ENCODE data around the gene IL17RE. TPM values are rescaled to one million over a fixed set of nuclear protein-coding genes. Genes with fewer than 3 reads are reported as not detected.

Gene IL17RE
- total and polyA plus RNA-seq, 2 of the 13 experiments (the other 11 are each of a cell fraction or from before 2014, with no cell fraction given), result 14.5 to 24.1 TPM

- TF ChIP-seq ZNF577 (CRISPR knock-in tag; IDR thresholded peaks at IDR 0.05; ENCODE audit: borderline replicate concordance, low read depth) (no peak), ZNF20 (CRISPR knock-in tag; IDR thresholded peaks at IDR 0.05) (no peak), SIX4 (CRISPR knock-in tag; IDR thresholded peaks at IDR 0.05) (no peak), ATF7-NPFF (CRISPR knock-in tag; IDR thresholded peaks at IDR 0.05; ENCODE audit: low read depth) (0 out of 2 replicates have a peak, but pooled peaks have one; percentile 18), NFKBIZ (CRISPR knock-in tag; IDR thresholded peaks at IDR 0.05) (no peak), ZNF407 (CRISPR knock-in tag; IDR thresholded peaks at IDR 0.05; ENCODE audit: not compliant biosample characterization) (no peak), ZNF687 (CRISPR knock-in tag; IDR thresholded peaks at IDR 0.05) (peak; percentile 73), ATAD3A (CRISPR knock-in tag; IDR thresholded peaks at IDR 0.05) (no peak), BORCS8-MEF2B (CRISPR knock-in tag; IDR thresholded peaks at IDR 0.05) (peak; percentile 20; the same call in 1 of the 2 replicates), FOSL2 (CRISPR knock-in tag; IDR thresholded peaks at IDR 0.05) (peak; percentile 46; the same call in 1 of the 2 replicates), MAFF (IDR thresholded peaks at IDR 0.05; ENCODE audit: low read depth, low read length) (no peak), MTF2 (CRISPR knock-in tag; IDR thresholded peaks at IDR 0.05; ENCODE audit: borderline replicate concordance) (0 out of 2 replicates have a peak, but pooled peaks have one; percentile 30), ZNF33B (CRISPR knock-in tag; IDR thresholded peaks at IDR 0.05) (no peak)
- TF ChIP-seq, protein P1, sequence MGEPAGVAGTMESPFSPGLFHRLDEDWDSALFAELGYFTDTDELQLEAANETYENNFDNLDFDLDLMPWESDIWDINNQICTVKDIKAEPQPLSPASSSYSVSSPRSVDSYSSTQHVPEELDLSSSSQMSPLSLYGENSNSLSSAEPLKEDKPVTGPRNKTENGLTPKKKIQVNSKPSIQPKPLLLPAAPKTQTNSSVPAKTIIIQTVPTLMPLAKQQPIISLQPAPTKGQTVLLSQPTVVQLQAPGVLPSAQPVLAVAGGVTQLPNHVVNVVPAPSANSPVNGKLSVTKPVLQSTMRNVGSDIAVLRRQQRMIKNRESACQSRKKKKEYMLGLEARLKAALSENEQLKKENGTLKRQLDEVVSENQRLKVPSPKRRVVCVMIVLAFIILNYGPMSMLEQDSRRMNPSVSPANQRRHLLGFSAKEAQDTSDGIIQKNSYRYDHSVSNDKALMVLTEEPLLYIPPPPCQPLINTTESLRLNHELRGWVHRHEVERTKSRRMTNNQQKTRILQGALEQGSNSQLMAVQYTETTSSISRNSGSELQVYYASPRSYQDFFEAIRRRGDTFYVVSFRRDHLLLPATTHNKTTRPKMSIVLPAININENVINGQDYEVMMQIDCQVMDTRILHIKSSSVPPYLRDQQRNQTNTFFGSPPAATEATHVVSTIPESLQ (CRISPR knock-in tag; conservative IDR thresholded peaks at IDR 0.05), result 0 out of 2 replicates have a peak, but pooled peaks have one; percentile 73
These were observed 31.1 kb downstream of the IL17RE start, which contains the start of gene CRELD1 (continued) for GRCh38 chr3:9933561-9934234.

Data from HepG2 (cell line).